RWPE2 (cell line): Measurements from ENCODE around the gene ZNF175.

Source experiments
- ATAC-seq: fragments of 200-7000 bp; cut with Tn5 transposase; 3 replicates; pipeline ENCODE4 v1.9.1; 2021; ENCODE audit warnings: low read depth
- DNase-seq: peaks from one replicate; pipeline ENCODE4 v3.0.0-alpha.2; 2020; ENCODE audit warnings: low spot score
- H3K27ac ChIP-seq: fragments of 450-650 bp; 2 replicates; pipeline ENCODE4 v1.5.1; 2017; ENCODE audit warnings: mild to moderate bottlenecking; ENCODE audit not compliant: poor library complexity, severe bottlenecking
- H3K27me3 ChIP-seq: fragments of 250-450 bp; sonication (Bioruptor Pico); 2 replicates; pipeline ENCODE4 v1.5.1; 2021; ENCODE audit warnings: mild to moderate bottlenecking, moderate library complexity; ENCODE audit not compliant: insufficient read depth, poor library complexity, severe bottlenecking
- H3K36me3 ChIP-seq: fragments of 250-450 bp; sonication (Bioruptor Pico); 2 replicates; pipeline ENCODE4 v1.5.1; 2020; ENCODE audit warnings: low read depth, mild to moderate bottlenecking, moderate library complexity
- H3K4me1 ChIP-seq: fragments of 250-450 bp; sonication (Bioruptor Pico); 2 replicates; pipeline ENCODE4 v1.5.1; 2021; ENCODE audit warnings: mild to moderate bottlenecking, moderate library complexity; ENCODE audit not compliant: insufficient read depth, poor library complexity, severe bottlenecking
- H3K4me3 ChIP-seq: fragments of 250-450 bp; sonication (Bioruptor Pico); 2 replicates; pipeline ENCODE4 v1.5.1; 2021; ENCODE audit warnings: mild to moderate bottlenecking, moderate library complexity; ENCODE audit not compliant: severe bottlenecking
- H3K9me3 ChIP-seq: fragments of 250-450 bp; sonication (Bioruptor Pico); 2 replicates; pipeline ENCODE4 v1.5.1; 2021; ENCODE audit warnings: mild to moderate bottlenecking, moderate library complexity; ENCODE audit not compliant: severe bottlenecking
- TF ChIP-seq, protein P1 (sequence below): fragments of 450-650 bp; IDR thresholded peaks from one replicate; pipeline ENCODE4 v1.5.1; 2017; ENCODE audit warnings: mild to moderate bottlenecking, moderate library complexity; ENCODE audit not compliant: poor library complexity, severe bottlenecking

ZNF175 gene

GRCh38 chr19:51593969-51594773 lies 23.1 kb downstream of the ZNF175 start:
- DNase-seq (peak; percentile 96), ATAC-seq (peak; percentile 99)
- Histone ChIP-seq H3K27ac (no peak overlapping the region), H3K27me3 (no peaks in the 10 kb centered on the region), H3K36me3 (no peaks in the 10 kb centered on the region), H3K4me1 (no peaks in the 10 kb centered on the region), H3K4me3 (peak overlapping the region; percentile 47), H3K9me3 (no peaks in the 10 kb centered on the region)
- TF ChIP-seq, protein P1, sequence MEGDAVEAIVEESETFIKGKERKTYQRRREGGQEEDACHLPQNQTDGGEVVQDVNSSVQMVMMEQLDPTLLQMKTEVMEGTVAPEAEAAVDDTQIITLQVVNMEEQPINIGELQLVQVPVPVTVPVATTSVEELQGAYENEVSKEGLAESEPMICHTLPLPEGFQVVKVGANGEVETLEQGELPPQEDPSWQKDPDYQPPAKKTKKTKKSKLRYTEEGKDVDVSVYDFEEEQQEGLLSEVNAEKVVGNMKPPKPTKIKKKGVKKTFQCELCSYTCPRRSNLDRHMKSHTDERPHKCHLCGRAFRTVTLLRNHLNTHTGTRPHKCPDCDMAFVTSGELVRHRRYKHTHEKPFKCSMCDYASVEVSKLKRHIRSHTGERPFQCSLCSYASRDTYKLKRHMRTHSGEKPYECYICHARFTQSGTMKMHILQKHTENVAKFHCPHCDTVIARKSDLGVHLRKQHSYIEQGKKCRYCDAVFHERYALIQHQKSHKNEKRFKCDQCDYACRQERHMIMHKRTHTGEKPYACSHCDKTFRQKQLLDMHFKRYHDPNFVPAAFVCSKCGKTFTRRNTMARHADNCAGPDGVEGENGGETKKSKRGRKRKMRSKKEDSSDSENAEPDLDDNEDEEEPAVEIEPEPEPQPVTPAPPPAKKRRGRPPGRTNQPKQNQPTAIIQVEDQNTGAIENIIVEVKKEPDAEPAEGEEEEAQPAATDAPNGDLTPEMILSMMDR = no peak

DNA sequence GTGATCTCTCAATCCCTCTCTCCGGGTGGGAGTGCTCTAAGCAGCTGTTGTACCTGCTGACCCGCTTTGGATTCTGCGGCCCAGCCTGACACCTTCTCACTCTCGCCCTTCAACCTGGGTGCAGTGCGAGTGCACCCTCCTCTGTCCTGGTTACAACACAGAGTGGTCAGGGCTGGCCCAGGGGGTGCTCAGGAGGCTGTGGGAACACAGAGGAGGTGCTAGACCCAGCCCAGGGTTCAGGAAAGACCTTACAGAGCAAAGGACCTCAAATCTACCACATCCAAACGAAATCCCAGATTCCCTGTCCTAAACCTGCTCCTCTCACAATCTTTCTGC lies 23.7 kb downstream of the ZNF175 start:
- peak overlapping the region; percentile 47 for H3K4me3 ChIP-seq
- DNase-seq (no peak), ATAC-seq (peak; percentile 20; the same call in 2 of the 3 replicates)
- TF ChIP-seq, protein P1 = no peak
- no peaks in the 10 kb centered on the region for H3K36me3 ChIP-seq
- H3K27ac ChIP-seq = no peak overlapping the region
- no peaks in the 10 kb centered on the region for H3K27me3 ChIP-seq
- no peaks in the 10 kb centered on the region for H3K4me1 ChIP-seq
- no peaks in the 10 kb centered on the region for H3K9me3 ChIP-seq

GRCh38 chr19:51595190-51596175 lies 24.4 kb downstream of the ZNF175 start:
- TF ChIP-seq, protein P1 = no peak
- Histone ChIP-seq H3K4me3 (peak overlapping the region; percentile 47), H3K36me3 (no peaks in the 10 kb centered on the region), H3K27me3 (no peaks in the 10 kb centered on the region), H3K27ac (no peak overlapping the region), H3K9me3 (no peaks in the 10 kb centered on the region), H3K4me1 (no peaks in the 10 kb centered on the region)
- DNase-seq (no peak), ATAC-seq (no peak)

GRCh38 chr19:51598159-51598915 lies 27.3 kb downstream of the ZNF175 start:
- H3K9me3 ChIP-seq = no peaks in the 10 kb centered on the region
- TF ChIP-seq, protein P1 = no peak
- DNase-seq (no peak), ATAC-seq (no peak)
- no peak overlapping the region for H3K27ac ChIP-seq
- H3K4me1 ChIP-seq = no peaks in the 10 kb centered on the region
- no peaks in the 10 kb centered on the region for H3K27me3 ChIP-seq
- no peaks in the 10 kb centered on the region for H3K36me3 ChIP-seq
- no peak overlapping the region for H3K4me3 ChIP-seq
